Right ventricle myocardium inferior (tissue), 1 donor: ENCODE results near the gene INHA. TPM values are rescaled to one million over a fixed set of nuclear protein-coding genes. Genes with fewer than 3 reads are reported as not detected.
A peak's percentile ranks its signal among the peaks of the same experiment; 100 is the strongest.

Source experiments
- ATAC-seq: fragments of 200-7000 bp; cut with Tn5 transposase; one replicate; pipeline ENCODE4 v1.9.1; 2020; ENCODE audit warnings: mild to moderate bottlenecking, moderate library complexity
- DNase-seq: peaks from one replicate; pipeline ENCODE4 v3.0.0; 2021; ENCODE audit errors: missing footprints
- intact Hi-C: fragments of 100-400 bp; cut with DNase I; formaldehyde crosslinking; loops from one replicate; pipeline ENCODE4 v1.11.0; 2022
- total RNA-seq: library from RNA; stranded (reverse); fragmentation: NEBNext Ultra II Directional; extraction: Animal tissue kit (Norgen Biotek cat#: 25700); gene quantifications from one replicate; pipeline ENCODE4 v1.2.1, GENCODE V29; 2021
- donor health status: DM: no; HTN: yes; CAD: no; lungs with severe emphysema.

The INHA gene
- total RNA-seq, 1 donor from 2014 or later = 1.9 TPM

- intact Hi-C loops = no loop called here
- DNase-seq (no peak), ATAC-seq (no peak)
Measured at GRCh38 chr2:219567791-219568361, 4.2 kb upstream of the INHA start.

- intact Hi-C loops = no loop called here
- ATAC-seq (no peak), DNase-seq (no peak)
Measured at GRCh38 chr2:219569041-219569440, 3.1 kb upstream of the INHA start.

- DNase-seq (no peak), ATAC-seq (no peak)
- intact Hi-C loops = loop anchor here (2.0 to 5.0 kb wide), 4 partner anchors 27 to 75 kb away; partner anchors contain the start of genes SLC4A3 and STK11IP
Measured at GRCh38 chr2:219569635-219570034, 2.5 kb upstream of the INHA start.

- peak; percentile 65 for DNase-seq
- ATAC-seq = peak; percentile 27
- intact Hi-C loops = loop anchor here (2.0 to 5.0 kb wide), 4 partner anchors 26 to 74 kb away; partner anchors contain the start of genes SLC4A3 and STK11IP
Measured at GRCh38 chr2:219570194-219570923, 1.8 kb upstream of the INHA start.

GRCh38 chr2:219570924-219571310 lies 1.2 kb upstream of the INHA start:
- intact Hi-C loops = loop anchor here (2.0 to 5.0 kb wide), 4 partner anchors 26 to 74 kb away; partner anchors contain the start of genes SLC4A3 and STK11IP
- ATAC-seq (peak; percentile 22), DNase-seq (peak; percentile 71)

GRCh38 chr2:219571311-219572236 lies 536 bp upstream of the INHA start, which contains the start of gene OBSL1:
Gene OBSL1, minus strand, starts transcription at chr2:219571539. Its CDS starts 307 bp downstream, at chr2:219571232.
- ATAC-seq (peak; percentile 88), DNase-seq (peak; percentile 85)
- intact Hi-C loops = loop anchor here (2.0 to 5.0 kb wide), 4 partner anchors 25 to 73 kb away; partner anchors contain the start of genes SLC4A3 and STK11IP

- ATAC-seq (no peak), DNase-seq (no peak)
- intact Hi-C loops = loop anchor here (5.0 kb wide), 2 partner anchors 39 to 54 kb away; partner anchors contain the start of gene SLC4A3
Measured at GRCh38 chr2:219573166-219573565, 1.1 kb downstream of the INHA start.

- intact Hi-C loops = loop anchor here (5.0 kb wide), 2 partner anchors 38 to 53 kb away; partner anchors contain the start of gene SLC4A3
- ATAC-seq (no peak), DNase-seq (peak; percentile 68)
Measured at GRCh38 chr2:219574484-219575311, 2.6 kb downstream of the INHA start.

GRCh38 chr2:219575566-219576504 lies 3.7 kb downstream of the INHA start:
- DNase-seq = no peak
- intact Hi-C loops = no loop called here
- no peak for ATAC-seq

GRCh38 chr2:219576505-219577388 lies 4.6 kb downstream of the INHA start:
- DNase-seq (no peak), ATAC-seq (peak; percentile 15)
- intact Hi-C loops = no loop called here

- intact Hi-C loops = no loop called here
- ATAC-seq = no peak
- no peak for DNase-seq
Measured at GRCh38 chr2:219578811-219579613, 6.9 kb downstream of the INHA start.

- DNase-seq (no peak), ATAC-seq (no peak)
- intact Hi-C loops = no loop called here
Measured at GRCh38 chr2:219581346-219581745, 9.2 kb downstream of the INHA start.

- DNase-seq = no peak
- ATAC-seq = no peak
- intact Hi-C loops = no loop called here
Measured at GRCh38 chr2:219591091-219591490, 19.0 kb downstream of the INHA start.

- no peak for DNase-seq
- intact Hi-C loops = no loop called here
- no peak for ATAC-seq
Measured at GRCh38 chr2:219592736-219593135, 20.6 kb downstream of the INHA start.

GRCh38 chr2:219593154-219593553 lies 21.0 kb downstream of the INHA start:
- no peak for ATAC-seq
- no peak for DNase-seq
- intact Hi-C loops = no loop called here
